Heart left ventricle (tissue), 16 donors: ENCODE data around the gene RPAIN. TPM values are rescaled to one million over a fixed set of nuclear protein-coding genes. Genes with fewer than 3 reads are reported as not detected.
"Not testable (repeated sequence)": the region's sequence is repeated elsewhere in the genome, so short reads cannot be mapped to it uniquely, and the experiment has no call there.

Experiments
- ATAC-seq, 4 donors: fragments of 200-7000 bp; cut with Tn5 transposase; one replicate each; pipeline ENCODE4 v1.9.1; 2020 to 2022; ENCODE audit warnings: moderate library complexity in 4 of 4, mild to moderate bottlenecking in 3 of 4, moderate number of reproducible peaks in 1 of 4
- DNase-seq, 5 donors: peaks; one replicate each; pipeline ENCODE4 v3.0.0-alpha.2; 2020
- H3K27ac ChIP-seq, 12 donors: fragments of 200-600 bp; sonication (generic) in 4 of 12; one replicate each; pipeline versions ENCODE4 v1.5.0 to v1.8.0; 2016 to 2022; ENCODE audit warnings: mild to moderate bottlenecking in 2 of 12
- H3K27me3 ChIP-seq, 9 donors: fragments of 200-600 bp; sonication (generic) in 2 of 9; one replicate each; pipeline versions ENCODE4 v1.5.1 to v1.8.0; 2016 to 2022; ENCODE audit warnings: mild to moderate bottlenecking in 3 of 9
- H3K36me3 ChIP-seq, 9 donors: fragments of 200-600 bp; sonication (generic) in 2 of 9; one replicate each; pipeline versions ENCODE4 v1.5.0 to v1.8.0; 2018 to 2022; ENCODE audit warnings: mild to moderate bottlenecking in 2 of 9
- H3K4me1 ChIP-seq, 12 donors: fragments of 200-600 bp; sonication (generic) in 4 of 12; one replicate each; pipeline versions ENCODE4 v1.5.0 to v1.8.0; 2016 to 2022; ENCODE audit warnings: mild to moderate bottlenecking in 3 of 12
- H3K4me3 ChIP-seq, 12 donors: fragments of 200-600 bp; sonication (generic) in 4 of 12; one replicate each; pipeline versions ENCODE4 v1.5.0 to v1.8.0; 2017 to 2022; ENCODE audit warnings: mild to moderate bottlenecking in 9 of 12, moderate library complexity in 4 of 12
- H3K9me3 ChIP-seq, 12 donors: fragments of 200-600 bp; sonication (generic) in 4 of 12; one replicate each; pipeline versions ENCODE4 v1.5.0 to v1.8.0; 2016 to 2022; ENCODE audit warnings: mild to moderate bottlenecking in 1 of 12
- CTCF ChIP-seq, 12 donors: fragments of 200-600 bp; sonication (generic) in 4 of 12; IDR thresholded peaks; one replicate each; pipeline versions ENCODE4 v1.5.0 to v1.8.0; 2018 to 2022; ENCODE audit warnings: antibody characterized with exemption in 12 of 12, mild to moderate bottlenecking in 5 of 12
- POLR2A ChIP-seq, 2 donors: fragments of 450-650 bp; IDR thresholded peaks; one replicate each; pipeline ENCODE4 v1.6.1; 2017; ENCODE audit warnings: antibody characterized with exemption in 2 of 2, mild to moderate bottlenecking in 2 of 2, moderate library complexity in 2 of 2
- WGBS, 4 donors: extraction: QIAGEN DNeasy Blood & Tissue Kit in 2 of 4; methylation state at CpG; one replicate each; pipeline versions ENCODE4 v1.1.5 to v1.1.7; 2013 to 2018; 5-methylcytosine and 5-hydroxymethylcytosine counted together
- intact Hi-C, 10 donors: fragments of 100-400 bp; cut with DNase I; formaldehyde crosslinking; loops; one replicate each; pipeline versions ENCODE4 v1.11.1 to v1.14.2; 2022
- polyA plus RNA-seq, 2 donors: library from polyadenylated mRNA; stranded (reverse); fragments of 200-250 nt; gene quantifications; one replicate each; pipeline ENCODE4 v1.2.3, GENCODE V29; 2013
- total RNA-seq, 9 donors: library from RNA; depleted of rRNA in 2 of 9; stranded (reverse); fragments of >200 nt in 2 of 9; fragmentation: NEBNext Ultra II Directional in 3 of 9; extraction: Animal tissue kit (Norgen Biotek cat#: 25700) in 3 of 9; gene quantifications; one replicate each; pipeline versions ENCODE4 v1.1.0 to v1.2.4, GENCODE V29; 2016 to 2023
- donor health status: ischemic (EF 13 %, LVEDD 7.1; RV severe dilation, severe dysfunction).
- donor health status: healthy with polysubstance abuse.
- donor health status: DM: no; HTN: yes; CAD: no.
- donor health status: DM: no; HTN: no; CAD: no.
- donor health status: ischemic (EF 25% LVEDD 6.9; RV normal size, moderate dysfunction).
- donor health status: ischemic (EF 25% LVEDD 5.7; RV mildly dilated, moderate dysfunction).
- donor health status: healthy.
- donor health status: DM: yes; HTN: yes; CAD: no.
- donor health status: ischemic (EF 35%, LVEDD 5.7; RV mildly dilated, moderate dysfunction).
- donor health status: nonischemic (EF 11% LVEDD 7.7; RV severe dilation, severe dysfunction).
- donor health status: DM: yes; HTN: yes; CAD: no.
- donor health status: PGD.
- donor health status: ischemic (EF 29% LVEDD 5.4; RV normal size, mild dysfunction).
- donor health status: nonischemic (EF 23%, LVEDD 6.1; RV moderate dilation, normal function).

The RPAIN gene
- total and polyA plus RNA-seq, 11 donors = 23.5 to 46.2 (median 29.2) TPM

GRCh38 chr17:5431949-5432556, 12.1 kb downstream of the RPAIN start:
- DNase-seq = no peak
- Histone ChIP-seq H3K4me1 (peaks cover 0 to 19% (median 2%) of the 10 kb centered on the region in 12 donors), H3K36me3 (peaks cover 0 to 100% (median 98%) of the 10 kb centered on the region in 9 donors), H3K27me3 (no peaks in the 10 kb centered on the region), H3K9me3 (no peaks in the 10 kb centered on the region), H3K4me3 (no peak overlapping the region), H3K27ac (no peak overlapping the region)
- TF ChIP-seq POLR2A (IDR thresholded peaks at IDR 0.05) = no peak
- no peak for TF ChIP-seq CTCF (IDR thresholded peaks at IDR 0.05)
- intact Hi-C loops = no loop called here
- WGBS, 4 donors = 75 to 83% (median 79%) methylated on average over 3 of the region's 3 CpGs
- ATAC-seq = no peak

GRCh38 chr17:5434984-5435383, 15.0 kb downstream of the RPAIN start:
- peaks cover 0 to 79% (median 71%) of the 10 kb centered on the region in 9 donors for H3K36me3 ChIP-seq
- no peak for DNase-seq
- ATAC-seq = no peak
- no peaks in the 10 kb centered on the region for H3K9me3 ChIP-seq
- H3K27ac ChIP-seq = no peak overlapping the region
- intact Hi-C loops = no loop called here
- 93 to 95% (median 94%) methylated on average over 2 of the region's 2 CpGs for WGBS, 4 donors
- H3K27me3 ChIP-seq = no peaks in the 10 kb centered on the region
- no peak overlapping the region for H3K4me3 ChIP-seq
- peaks cover 0 to 38% (median 16%) of the 10 kb centered on the region in 12 donors for H3K4me1 ChIP-seq
- no peak for TF ChIP-seq CTCF (IDR thresholded peaks at IDR 0.05)
- TF ChIP-seq POLR2A (IDR thresholded peaks at IDR 0.05) = no peak

GRCh38 chr17:5435781-5436315, 15.9 kb downstream of the RPAIN start:
- H3K27ac ChIP-seq, DNase-seq, ATAC-seq, H3K9me3 ChIP-seq, H3K4me3 ChIP-seq, H3K27me3 ChIP-seq, intact Hi-C loops: not testable (repeated sequence)
- peaks cover 0 to 70% (median 63%) of the 10 kb centered on the region in 9 donors for H3K36me3 ChIP-seq
- H3K4me1 ChIP-seq = peaks cover 0 to 38% (median 16%) of the 10 kb centered on the region in 12 donors
- 90 to 93% (median 91%) methylated on average over 9 to 12 of the region's 12 CpGs for WGBS, 4 donors

- DNase-seq = no peak
- no peak for ATAC-seq
- WGBS, 4 donors = 57 to 63% (median 62%) methylated on average over 5 of the region's 5 CpGs
- H3K9me3 ChIP-seq = no peaks in the 10 kb centered on the region
- intact Hi-C loops = loop anchor here in 1 of 10 donors (2.0 kb wide), 1 partner anchor 17 kb away; the partner anchor contains the start of gene RPAIN
- H3K27ac ChIP-seq = peak overlapping the region in 4 of 12 donors; percentile 74 to 86 (median 81)
- no peaks in the 10 kb centered on the region for H3K27me3 ChIP-seq
- H3K36me3 ChIP-seq = peaks cover 3 to 63% (median 49%) of the 10 kb centered on the region in 9 donors
- peak overlapping the region in 10 of 12 donors; percentile 60 to 95 (median 82) for H3K4me3 ChIP-seq
- peaks cover 0 to 38% (median 16%) of the 10 kb centered on the region in 12 donors for H3K4me1 ChIP-seq
- TF ChIP-seq POLR2A (IDR thresholded peaks at IDR 0.05) = no peak
- TF ChIP-seq CTCF (IDR thresholded peaks at IDR 0.05) = no peak
Observed at GRCh38 chr17:5437721-5438317, 17.8 kb downstream of the RPAIN start.
